ENCODE results near the gene GRIN1.

- TF ChIP-seq SREBF2 (IDR thresholded peaks at IDR 0.05) (no peak), ESRRA (IDR thresholded peaks at IDR 0.05; ENCODE audit: borderline replicate concordance, low read length) (0 out of 2 replicates have a peak, but pooled peaks have one; percentile 9), POLR2AphosphoS2 (conservative IDR thresholded peaks at IDR 0.05; ENCODE audit: low read length) (no peak), EP300 (IDR thresholded peaks at IDR 0.05) (no peak), CTCF (IDR thresholded peaks at IDR 0.05) (no peak), MAX (IDR thresholded peaks at IDR 0.05) (peak; percentile 86), RAD21 (conservative IDR thresholded peaks at IDR 0.05 in 1 of 2, IDR thresholded peaks at IDR 0.05 in 1 of 2) (no peak), CHD2 (IDR thresholded peaks at IDR 0.05; ENCODE audit: low read length, partially characterized antibody) (no peak), MAFK (IDR thresholded peaks at IDR 0.05; ENCODE audit: partially characterized antibody) (no peak), POLR2A (IDR thresholded peaks at IDR 0.05; ENCODE audit: low read length) (peak; percentile 74)
Observed at GRCh38 chr9:137205126-137206069, 66.4 kb downstream of the GRIN1 start, which contains the start of the genes NDOR1 and TMEM203.
